Karpas-422 (cell line): ENCODE results near the gene RNF150. TPM values are rescaled to one million over a fixed set of nuclear protein-coding genes. Genes with fewer than 3 reads are reported as not detected.

Source experiments
- DNase-seq: peaks from one replicate; pipeline ENCODE4 v3.0.0-alpha.2; 2015
- H2AFZ ChIP-seq: fragments of 200-600 bp; sonication (generic); 2 replicates; pipeline ENCODE4 v1.6.1; 2014; ENCODE audit warnings: antibody characterized with exemption, low read length, mixed read lengths
- H3K27ac ChIP-seq: fragments of 200-600 bp; sonication (generic); 2 replicates; pipeline ENCODE4 v1.5.1; 2014; ENCODE audit warnings: mild to moderate bottlenecking, low read length, moderate library complexity
- H3K27me3 ChIP-seq: fragments of 200-600 bp; sonication (generic); 2 replicates; pipeline ENCODE4 v1.6.1; 2014; ENCODE audit warnings: low read length, mixed read lengths
- H3K36me3 ChIP-seq: fragments of 200-600 bp; sonication (generic); 2 replicates; pipeline ENCODE4 v1.6.1; 2014; ENCODE audit warnings: low read length, mixed read lengths; ENCODE audit not compliant: insufficient read depth
- H3K4me1 ChIP-seq: fragments of 200-600 bp; sonication (generic); 2 replicates; pipeline ENCODE4 v1.6.1; 2014; ENCODE audit warnings: mild to moderate bottlenecking, low read length, mixed read lengths
- H3K4me2 ChIP-seq: fragments of 200-600 bp; sonication (generic); 2 replicates; pipeline ENCODE4 v1.6.1; 2014; ENCODE audit warnings: low read length, low read depth, mild to moderate bottlenecking; ENCODE audit not compliant: poor library complexity, severe bottlenecking
- H3K4me3 ChIP-seq: fragments of 200-600 bp; sonication (generic); 2 replicates; pipeline ENCODE4 v1.5.1; 2014; ENCODE audit warnings: mild to moderate bottlenecking, antibody characterized with exemption, low read length, mixed read lengths
- H3K79me2 ChIP-seq: fragments of 200-600 bp; sonication (generic); 2 replicates; pipeline ENCODE4 v1.6.1; 2014; ENCODE audit warnings: mild to moderate bottlenecking, low read length, mixed read lengths
- H3K9ac ChIP-seq: fragments of 200-600 bp; sonication (generic); 2 replicates; pipeline ENCODE4 v1.6.0; 2014; ENCODE audit warnings: low read length
- H3K9me2 ChIP-seq: fragments of 200-600 bp; sonication (generic), shearing (Covaris generic); replicated peaks from 2 replicates; pipeline ENCODE4 v1.6.0; 2014; ENCODE audit warnings: mild to moderate bottlenecking, low read length, moderate library complexity; ENCODE audit not compliant: insufficient read depth
- H3K9me3 ChIP-seq: fragments of 300-700, 200-600 bp; sonication (generic); 2 replicates; pipeline ENCODE4 v1.6.1; 2014; ENCODE audit warnings: low read length, mixed read lengths
- H4K20me1 ChIP-seq: fragments of 200-600 bp; sonication (generic); 2 replicates; pipeline ENCODE4 v1.6.1; 2014; ENCODE audit warnings: mild to moderate bottlenecking, antibody characterized with exemption, low read length, low read depth; ENCODE audit not compliant: insufficient read depth
- total RNA-seq: library from RNA; depleted of rRNA; stranded (reverse); fragments of >200 nt; shearing (Covaris generic); gene quantifications from 2 replicates; pipeline ENCODE4 v1.2.3, GENCODE V29; 2014; ENCODE audit warnings: low replicate concordance

The RNF150 gene
- total RNA-seq, 1 experiment from 2014 or later = not detected

DNA sequence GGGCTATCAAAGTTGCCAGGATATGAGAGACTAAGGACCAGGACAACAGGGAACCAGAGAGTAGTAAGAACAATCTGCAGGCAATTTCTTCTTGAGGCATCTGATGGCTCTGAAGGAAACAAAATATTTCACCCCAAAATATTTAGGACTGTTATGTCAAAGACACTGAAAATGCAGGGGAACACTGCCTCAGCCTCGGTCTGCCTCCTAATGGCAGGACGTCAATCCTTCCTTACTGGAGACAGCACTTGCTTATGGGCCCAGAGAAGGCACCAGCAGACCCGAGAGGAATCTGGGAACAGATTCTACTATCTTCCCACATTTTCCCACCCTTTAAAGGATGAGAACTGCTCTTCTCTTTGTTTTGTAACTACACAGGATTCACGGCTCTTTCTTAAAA, 23.3 kb downstream of the RNF150 start:
- no peak for DNase-seq
- H3K9me2 ChIP-seq = no peaks in the 10 kb centered on the region
- H3K4me3 ChIP-seq = no peak overlapping the region
- no peak overlapping the region for H3K4me2 ChIP-seq
- H4K20me1 ChIP-seq = no peaks in the 10 kb centered on the region
- H3K79me2 ChIP-seq = no peaks in the 10 kb centered on the region
- H3K9me3 ChIP-seq = no peaks in the 10 kb centered on the region
- no peak overlapping the region for H3K27ac ChIP-seq
- H3K36me3 ChIP-seq = no peaks in the 10 kb centered on the region
- no peaks in the 10 kb centered on the region for H3K4me1 ChIP-seq
- H3K9ac ChIP-seq = no peak overlapping the region
- no peak overlapping the region for H2AFZ ChIP-seq
- H3K27me3 ChIP-seq = no peaks in the 10 kb centered on the region

DNA sequence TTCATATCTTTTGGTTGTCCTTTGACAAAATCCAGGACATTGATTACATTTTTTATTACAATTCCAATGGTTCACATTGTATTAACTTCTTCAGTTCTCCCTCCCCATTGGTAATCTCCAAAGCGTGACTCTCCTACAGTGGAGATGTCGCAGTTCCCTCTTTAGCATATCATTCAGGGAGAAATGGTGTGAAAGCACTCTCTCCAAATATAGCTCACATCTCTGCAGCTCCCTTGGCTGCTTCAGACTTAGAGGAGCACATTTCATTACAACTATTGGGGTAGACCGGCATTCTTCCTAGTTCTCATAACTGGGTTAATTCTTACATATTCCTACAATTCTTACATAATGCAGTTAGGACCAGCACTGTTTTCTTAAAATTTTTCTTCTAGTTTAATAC, 25.3 kb downstream of the RNF150 start:
- Histone ChIP-seq H3K36me3 (no peaks in the 10 kb centered on the region), H3K9me3 (no peaks in the 10 kb centered on the region), H2AFZ (no peak overlapping the region), H3K27me3 (no peaks in the 10 kb centered on the region), H3K79me2 (no peaks in the 10 kb centered on the region), H3K4me2 (no peak overlapping the region), H3K4me1 (no peaks in the 10 kb centered on the region), H3K9ac (no peak overlapping the region), H3K4me3 (no peak overlapping the region), H3K27ac (no peak overlapping the region), H3K9me2 (no peaks in the 10 kb centered on the region), H4K20me1 (no peaks in the 10 kb centered on the region)
- no peak for DNase-seq

DNA sequence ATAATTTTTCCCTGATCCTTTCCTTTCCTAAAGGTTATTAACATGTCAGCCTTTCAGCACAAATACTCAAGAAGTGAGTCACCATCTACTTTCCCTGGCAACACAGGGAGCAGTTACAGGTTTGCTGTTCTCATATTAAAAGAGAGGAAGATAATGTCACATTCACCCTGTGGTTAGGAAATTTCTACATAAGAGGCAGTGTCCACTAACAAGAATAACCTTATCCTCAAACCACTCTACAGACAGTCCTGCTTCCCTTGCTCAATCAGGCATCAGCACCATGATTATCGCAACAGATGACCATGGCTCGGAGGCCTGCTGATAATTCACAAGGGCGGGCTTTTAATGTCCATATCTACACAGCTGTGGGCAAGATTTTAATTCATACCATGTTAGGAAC, 30.9 kb downstream of the RNF150 start:
- Histone ChIP-seq H2AFZ (no peak overlapping the region), H3K9me3 (no peaks in the 10 kb centered on the region), H3K4me2 (no peak overlapping the region), H3K27me3 (no peaks in the 10 kb centered on the region), H3K4me1 (no peaks in the 10 kb centered on the region), H4K20me1 (no peaks in the 10 kb centered on the region), H3K36me3 (no peaks in the 10 kb centered on the region), H3K9ac (no peak overlapping the region), H3K79me2 (no peaks in the 10 kb centered on the region), H3K27ac (no peak overlapping the region), H3K4me3 (no peak overlapping the region), H3K9me2 (no peaks in the 10 kb centered on the region)
- no peak for DNase-seq

- Histone ChIP-seq H3K9ac (no peak overlapping the region), H4K20me1 (no peaks in the 10 kb centered on the region), H3K4me2 (no peak overlapping the region), H2AFZ (no peak overlapping the region), H3K4me1 (no peaks in the 10 kb centered on the region), H3K9me3 (no peaks in the 10 kb centered on the region), H3K9me2 (no peaks in the 10 kb centered on the region), H3K27ac (no peak overlapping the region), H3K79me2 (no peaks in the 10 kb centered on the region), H3K27me3 (no peaks in the 10 kb centered on the region), H3K4me3 (no peak overlapping the region), H3K36me3 (no peaks in the 10 kb centered on the region)
- no peak for DNase-seq
These were observed 31.8 kb downstream of the RNF150 start for GRCh38 chr4:141101511-141101910.

DNA sequence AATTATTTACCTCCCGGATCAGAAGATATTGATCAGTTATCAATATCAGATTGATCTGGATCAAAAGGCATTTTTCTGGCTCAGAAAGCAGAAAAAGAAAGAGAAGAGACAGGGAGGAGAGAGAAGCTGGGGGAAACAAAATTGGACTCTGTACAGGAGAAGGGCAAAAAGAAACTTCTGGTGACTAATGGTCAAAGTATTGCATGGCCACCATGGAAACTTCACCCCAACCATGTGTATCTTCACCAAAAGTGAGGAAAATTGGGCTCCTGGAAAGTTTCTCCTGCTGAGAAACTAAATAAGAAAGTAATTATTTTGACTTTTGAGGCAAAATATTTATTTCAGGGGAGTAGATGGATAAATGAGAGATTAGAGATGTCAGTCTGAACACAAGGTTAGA, 33.9 kb downstream of the RNF150 start:
- Histone ChIP-seq H3K79me2 (no peaks in the 10 kb centered on the region), H2AFZ (no peak overlapping the region), H3K9me2 (no peaks in the 10 kb centered on the region), H3K36me3 (no peaks in the 10 kb centered on the region), H3K4me3 (no peak overlapping the region), H3K9ac (no peak overlapping the region), H3K27me3 (no peaks in the 10 kb centered on the region), H3K9me3 (no peaks in the 10 kb centered on the region), H3K4me2 (no peak overlapping the region), H4K20me1 (no peaks in the 10 kb centered on the region), H3K27ac (no peak overlapping the region), H3K4me1 (no peaks in the 10 kb centered on the region)
- no peak for DNase-seq

- Histone ChIP-seq H2AFZ (no peak overlapping the region), H3K36me3 (no peaks in the 10 kb centered on the region), H3K9ac (no peak overlapping the region), H3K9me3 (no peaks in the 10 kb centered on the region), H3K27me3 (no peaks in the 10 kb centered on the region), H3K4me2 (no peak overlapping the region), H3K4me1 (no peaks in the 10 kb centered on the region), H3K4me3 (no peak overlapping the region), H3K9me2 (no peaks in the 10 kb centered on the region), H3K27ac (no peak overlapping the region), H3K79me2 (no peaks in the 10 kb centered on the region), H4K20me1 (no peaks in the 10 kb centered on the region)
- DNase-seq = no peak
These were observed 35.1 kb downstream of the RNF150 start for GRCh38 chr4:141098163-141098562.

- Histone ChIP-seq H3K9me3 (no peaks in the 10 kb centered on the region), H3K4me1 (no peaks in the 10 kb centered on the region), H2AFZ (no peak overlapping the region), H3K27ac (no peak overlapping the region), H3K79me2 (no peaks in the 10 kb centered on the region), H3K36me3 (no peaks in the 10 kb centered on the region), H3K4me2 (no peak overlapping the region), H3K9ac (no peak overlapping the region), H3K4me3 (no peak overlapping the region), H3K27me3 (no peaks in the 10 kb centered on the region), H4K20me1 (no peaks in the 10 kb centered on the region), H3K9me2 (no peaks in the 10 kb centered on the region)
- no peak for DNase-seq
These were observed 42.8 kb downstream of the RNF150 start for GRCh38 chr4:141090473-141090872.

GRCh38 chr4:141081921-141082395, 51.3 kb downstream of the RNF150 start:
- Histone ChIP-seq H3K4me3 (no peak overlapping the region), H3K4me2 (no peak overlapping the region)

DNA sequence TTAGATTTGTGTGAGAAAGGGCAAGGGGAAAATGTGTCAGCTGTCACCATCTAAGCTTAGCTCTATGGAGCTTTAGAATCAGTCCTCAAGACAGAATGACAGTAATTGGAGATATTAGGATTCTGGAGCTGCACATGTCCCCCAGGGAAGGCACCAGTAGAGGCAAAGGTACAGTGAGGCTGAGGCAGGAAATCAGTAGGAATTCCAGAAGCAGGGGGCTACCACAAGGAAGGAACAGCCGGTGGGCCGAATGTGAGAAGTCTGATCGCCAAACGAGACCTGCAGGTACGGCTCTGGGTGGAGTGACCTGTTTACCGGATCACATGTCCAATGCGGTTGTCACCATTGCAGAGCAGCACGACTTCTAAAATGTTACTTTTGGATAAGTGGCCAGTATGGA, 52.6 kb downstream of the RNF150 start:
- Histone ChIP-seq H4K20me1 (no peaks in the 10 kb centered on the region), H3K9me3 (no peaks in the 10 kb centered on the region), H3K4me3 (no peak overlapping the region), H3K27me3 (no peaks in the 10 kb centered on the region), H2AFZ (no peak overlapping the region), H3K9me2 (no peaks in the 10 kb centered on the region), H3K27ac (no peak overlapping the region), H3K4me1 (no peaks in the 10 kb centered on the region), H3K36me3 (no peaks in the 10 kb centered on the region), H3K4me2 (no peak overlapping the region), H3K79me2 (no peaks in the 10 kb centered on the region), H3K9ac (no peak overlapping the region)
- DNase-seq = no peak

More at GRCh38 chr4:141081921-141082395, 51.3 kb downstream of the RNF150 start:
- no peaks in the 10 kb centered on the region for H3K9me2 ChIP-seq
- H2AFZ ChIP-seq = no peak overlapping the region
- H3K36me3 ChIP-seq = no peaks in the 10 kb centered on the region
- H3K27ac ChIP-seq = no peak overlapping the region
- H4K20me1 ChIP-seq = no peaks in the 10 kb centered on the region
- no peak for DNase-seq
- H3K4me1 ChIP-seq = no peaks in the 10 kb centered on the region
- H3K79me2 ChIP-seq = no peaks in the 10 kb centered on the region
- no peaks in the 10 kb centered on the region for H3K27me3 ChIP-seq
- no peaks in the 10 kb centered on the region for H3K9me3 ChIP-seq
- H3K9ac ChIP-seq = no peak overlapping the region
